DOHH2 (cell line): ENCODE results near the gene BTBD7.

ENCODE experiments used
- H3F3A ChIP-seq: fragments of 200-600 bp; sonication (generic), shearing (Covaris generic); 2 replicates; pipeline ENCODE4 v1.6.0; 2016; ENCODE audit warnings: antibody characterized with exemption, mild to moderate bottlenecking; ENCODE audit not compliant: control insufficient read depth, insufficient read depth
- H3K27ac ChIP-seq: fragments of 200-600 bp; sonication (generic); 2 replicates; pipeline ENCODE4 v1.5.1; 2014; ENCODE audit warnings: low read depth, mild to moderate bottlenecking, low read length, moderate library complexity
- H3K27me3 ChIP-seq: fragments of 200-600 bp; sonication (generic); 2 replicates; pipeline ENCODE4 v1.6.1; 2014; ENCODE audit warnings: mild to moderate bottlenecking, low read length, mixed read lengths; ENCODE audit not compliant: control insufficient read depth
- H3K36me3 ChIP-seq: fragments of 200-600 bp; sonication (generic); 2 replicates; pipeline ENCODE4 v1.6.1; 2014; ENCODE audit warnings: mild to moderate bottlenecking, low read length, moderate library complexity, mixed read lengths; ENCODE audit not compliant: control insufficient read depth
- H3K4me1 ChIP-seq: fragments of 200-600 bp; sonication (generic); 2 replicates; pipeline ENCODE4 v1.6.1; 2014; ENCODE audit warnings: mild to moderate bottlenecking, low read length, mixed read lengths; ENCODE audit not compliant: control insufficient read depth
- H3K4me2 ChIP-seq: fragments of 200-600 bp; sonication (generic); 2 replicates; pipeline ENCODE4 v1.6.0; 2014; ENCODE audit warnings: mild to moderate bottlenecking, low read length, moderate library complexity
- H3K4me3 ChIP-seq: fragments of 200-600 bp; sonication (generic); 2 replicates; pipeline ENCODE4 v1.5.1; 2014; ENCODE audit warnings: mild to moderate bottlenecking, low read length, mixed read lengths
- H3K79me2 ChIP-seq: fragments of 200-600 bp; sonication (generic); 2 replicates; pipeline ENCODE4 v1.6.1; 2014; ENCODE audit warnings: mild to moderate bottlenecking, low read length, mixed read lengths; ENCODE audit not compliant: control insufficient read depth
- H3K9me2 ChIP-seq: fragments of 200-600 bp; sonication (generic); replicated peaks from 2 replicates; pipeline ENCODE4 v1.6.1; 2014; ENCODE audit warnings: mild to moderate bottlenecking, low read length, mixed read lengths; ENCODE audit not compliant: control insufficient read depth
- H3K9me3 ChIP-seq: fragments of 200-600 bp; sonication (generic); 2 replicates; pipeline ENCODE4 v1.6.1; 2014; ENCODE audit warnings: antibody characterized with exemption, low read length, mixed read lengths; ENCODE audit not compliant: control insufficient read depth, insufficient read depth
- H4K20me1 ChIP-seq: fragments of 200-600 bp; sonication (generic); 2 replicates; pipeline ENCODE4 v1.6.0; 2014; ENCODE audit warnings: low read depth, mild to moderate bottlenecking, antibody characterized with exemption, low read length, moderate library complexity; ENCODE audit not compliant: control insufficient read depth, insufficient read depth
- EZH2phosphoT487 ChIP-seq: fragments of 200-600 bp; sonication (generic); IDR thresholded peaks from 2 replicates; pipeline ENCODE4 v1.6.1; 2017; ENCODE audit warnings: borderline replicate concordance, mild to moderate bottlenecking, antibody characterized with exemption, low read length, moderate library complexity, mixed read lengths
- TF ChIP-seq, protein P1 (sequence below): fragments of 200-600 bp; sonication (generic); IDR thresholded peaks from one replicate; pipeline ENCODE4 v1.5.1; 2014; ENCODE audit warnings: antibody characterized with exemption, mild to moderate bottlenecking, low read depth, low read length; ENCODE audit not compliant: poor library complexity, severe bottlenecking

BTBD7 gene

DNA sequence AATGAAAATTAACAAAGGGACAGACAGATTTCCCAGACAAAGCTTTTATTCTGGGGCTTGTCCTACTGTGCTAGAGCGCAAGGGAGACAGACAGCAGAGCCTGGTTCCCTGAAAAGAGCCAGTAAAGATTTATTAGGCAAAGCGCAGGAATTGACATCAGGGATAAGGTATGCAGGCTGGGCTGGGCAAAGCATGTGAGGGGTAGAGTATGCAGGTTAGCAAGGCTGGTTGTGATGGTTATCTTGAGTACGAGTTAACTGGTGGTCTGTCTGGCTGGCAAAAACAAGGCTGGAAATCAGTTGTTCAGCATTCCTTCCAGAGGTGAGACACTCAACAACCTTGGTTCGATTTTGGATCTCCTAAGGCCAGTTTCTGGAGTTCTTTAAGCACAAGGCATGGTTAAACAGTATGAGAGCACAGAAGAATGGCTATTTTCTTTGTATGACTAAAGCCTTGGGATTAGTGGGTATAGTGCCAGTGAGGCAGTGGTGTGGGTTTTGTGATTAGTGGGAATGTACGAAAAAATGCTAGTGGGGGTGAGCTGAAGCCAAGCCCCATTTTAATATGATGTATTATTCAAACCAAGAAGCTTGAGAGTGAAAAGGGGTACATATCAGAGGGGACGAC lies 30.9 kb downstream of the BTBD7 start:
- Histone ChIP-seq H3K4me2 (no peak overlapping the region), H3F3A (no peaks in the 10 kb centered on the region), H3K4me3 (no peak overlapping the region), H3K36me3 (no peaks in the 10 kb centered on the region), H4K20me1 (peaks cover 4% of the 10 kb centered on the region; the same call in 1 of the 2 replicates), H3K9me2 (no peaks in the 10 kb centered on the region), H3K4me1 (peaks cover under 1% of the 10 kb centered on the region; the same call in 1 of the 2 replicates), H3K27me3 (no peaks in the 10 kb centered on the region), H3K9me3 (no peaks in the 10 kb centered on the region), H3K79me2 (peaks cover 60% of the 10 kb centered on the region), H3K27ac (no peak overlapping the region)
- no peak for TF ChIP-seq EZH2phosphoT487
- TF ChIP-seq, protein P1, sequence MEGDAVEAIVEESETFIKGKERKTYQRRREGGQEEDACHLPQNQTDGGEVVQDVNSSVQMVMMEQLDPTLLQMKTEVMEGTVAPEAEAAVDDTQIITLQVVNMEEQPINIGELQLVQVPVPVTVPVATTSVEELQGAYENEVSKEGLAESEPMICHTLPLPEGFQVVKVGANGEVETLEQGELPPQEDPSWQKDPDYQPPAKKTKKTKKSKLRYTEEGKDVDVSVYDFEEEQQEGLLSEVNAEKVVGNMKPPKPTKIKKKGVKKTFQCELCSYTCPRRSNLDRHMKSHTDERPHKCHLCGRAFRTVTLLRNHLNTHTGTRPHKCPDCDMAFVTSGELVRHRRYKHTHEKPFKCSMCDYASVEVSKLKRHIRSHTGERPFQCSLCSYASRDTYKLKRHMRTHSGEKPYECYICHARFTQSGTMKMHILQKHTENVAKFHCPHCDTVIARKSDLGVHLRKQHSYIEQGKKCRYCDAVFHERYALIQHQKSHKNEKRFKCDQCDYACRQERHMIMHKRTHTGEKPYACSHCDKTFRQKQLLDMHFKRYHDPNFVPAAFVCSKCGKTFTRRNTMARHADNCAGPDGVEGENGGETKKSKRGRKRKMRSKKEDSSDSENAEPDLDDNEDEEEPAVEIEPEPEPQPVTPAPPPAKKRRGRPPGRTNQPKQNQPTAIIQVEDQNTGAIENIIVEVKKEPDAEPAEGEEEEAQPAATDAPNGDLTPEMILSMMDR = no peak

DNA sequence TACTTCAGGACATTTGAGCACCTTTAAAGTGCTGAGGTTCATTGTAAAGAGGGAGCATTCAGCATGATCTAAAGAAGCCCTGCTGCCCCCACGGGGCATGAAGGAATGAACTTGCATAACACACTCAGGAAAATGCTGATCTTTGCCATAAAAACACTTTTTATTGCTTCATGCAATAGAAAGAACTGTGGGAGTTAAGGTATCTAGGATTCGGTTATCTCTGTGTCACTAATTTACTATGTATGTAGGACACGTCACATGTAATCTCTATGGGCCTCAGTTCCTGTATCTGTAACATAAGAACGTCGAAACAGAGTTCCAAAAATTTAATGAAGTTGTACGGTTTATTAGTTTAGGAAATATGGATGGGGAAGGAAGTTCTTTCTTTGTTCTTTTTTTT lies 33.0 kb downstream of the BTBD7 start:
- TF ChIP-seq, protein P1 = no peak
- TF ChIP-seq EZH2phosphoT487 = no peak
- Histone ChIP-seq H3K27ac (no peak overlapping the region), H3K27me3 (no peaks in the 10 kb centered on the region), H4K20me1 (peaks cover 4% of the 10 kb centered on the region; the same call in 1 of the 2 replicates), H3K36me3 (no peaks in the 10 kb centered on the region), H3K4me1 (no peaks in the 10 kb centered on the region), H3K79me2 (peaks cover 46% of the 10 kb centered on the region), H3K4me2 (no peak overlapping the region), H3K9me3 (no peaks in the 10 kb centered on the region), H3K4me3 (no peak overlapping the region), H3F3A (no peaks in the 10 kb centered on the region), H3K9me2 (no peaks in the 10 kb centered on the region)

DNA sequence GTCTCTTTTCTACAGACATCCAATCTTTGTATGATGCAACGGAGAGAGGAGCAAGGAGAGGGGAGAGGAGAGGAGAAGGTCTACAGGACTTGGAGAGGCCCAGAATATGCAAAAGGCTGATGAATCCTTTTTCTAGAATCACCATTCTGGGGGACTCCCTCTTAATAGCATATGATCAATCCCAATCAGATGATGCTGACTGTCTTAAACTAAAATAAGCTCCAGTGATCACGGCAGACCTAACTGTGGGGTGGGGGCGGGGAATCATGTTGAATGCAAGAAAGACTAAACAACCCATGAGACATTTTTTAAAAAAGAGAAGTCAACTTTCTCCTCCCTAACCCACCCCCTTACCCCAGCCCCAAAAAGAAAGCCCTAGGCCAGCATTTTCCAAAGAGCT lies 33.4 kb downstream of the BTBD7 start:
- no peaks in the 10 kb centered on the region for H3K4me1 ChIP-seq
- no peak for TF ChIP-seq EZH2phosphoT487
- TF ChIP-seq, protein P1 = no peak
- H3K9me3 ChIP-seq = no peaks in the 10 kb centered on the region
- no peaks in the 10 kb centered on the region for H3K27me3 ChIP-seq
- H3K4me3 ChIP-seq = no peak overlapping the region
- H3K9me2 ChIP-seq = no peaks in the 10 kb centered on the region
- no peak overlapping the region for H3K27ac ChIP-seq
- no peak overlapping the region for H3K4me2 ChIP-seq
- H3F3A ChIP-seq = no peaks in the 10 kb centered on the region
- H3K79me2 ChIP-seq = peaks cover 41% of the 10 kb centered on the region
- peaks cover 4% of the 10 kb centered on the region; the same call in 1 of the 2 replicates for H4K20me1 ChIP-seq
- no peaks in the 10 kb centered on the region for H3K36me3 ChIP-seq
